A673 (cell line): ENCODE data around the gene ZC3HAV1.

Source experiments
- CTCF ChIP-seq: fragments of 300-800, 200-600 bp; sonication (generic); conservative IDR thresholded peaks from 2 replicates; pipeline ENCODE4 v1.5.1; 2017; ENCODE audit warnings: low read depth, mild to moderate bottlenecking, antibody characterized with exemption, low read length, moderate library complexity, mixed read lengths
- EZH2 ChIP-seq: fragments of 200-600 bp; sonication (generic); IDR thresholded peaks from 2 replicates; pipeline ENCODE4 v1.6.1; 2017; ENCODE audit warnings: borderline replicate concordance, low read depth, mild to moderate bottlenecking, mixed read lengths, antibody characterized with exemption, low read length; ENCODE audit not compliant: poor library complexity, severe bottlenecking

GRCh38 chr7:139131601-139132041 is 22.1 kb upstream of the ZC3HAV1 start:
- TF ChIP-seq CTCF (no peak), EZH2 (no peak)
